Upper lobe of right lung (tissue), 1 donor: ENCODE data around the gene PLPPR3. TPM values are rescaled to one million over a fixed set of nuclear protein-coding genes. Genes with fewer than 3 reads are reported as not detected.
A peak's percentile ranks its signal among the peaks of the same experiment; 100 is the strongest.

Experiments
- ATAC-seq: fragments of 200-7000 bp; cut with Tn5 transposase; one replicate; pipeline ENCODE4 v1.9.1; 2020; ENCODE audit warnings: mild to moderate bottlenecking, moderate library complexity
- DNase-seq: peaks from one replicate; pipeline ENCODE4 v3.0.0-alpha.2; 2020
- H3K27ac ChIP-seq: fragments of 200-600 bp; one replicate; pipeline ENCODE4 v1.8.0; 2022
- H3K27me3 ChIP-seq: fragments of 200-600 bp; one replicate; pipeline ENCODE4 v1.8.0; 2022; ENCODE audit warnings: mild to moderate bottlenecking
- H3K36me3 ChIP-seq: fragments of 200-600 bp; one replicate; pipeline ENCODE4 v1.8.0; 2022
- H3K4me1 ChIP-seq: fragments of 200-600 bp; one replicate; pipeline ENCODE4 v1.8.0; 2022
- H3K4me3 ChIP-seq: fragments of 200-600 bp; one replicate; pipeline ENCODE4 v1.8.0; 2022; ENCODE audit warnings: mild to moderate bottlenecking
- H3K9me3 ChIP-seq: fragments of 200-600 bp; one replicate; pipeline ENCODE4 v1.8.0; 2022
- CTCF ChIP-seq: fragments of 200-600 bp; IDR thresholded peaks from one replicate; pipeline ENCODE4 v1.8.0; 2022; ENCODE audit warnings: antibody characterized with exemption
- intact Hi-C: fragments of 100-400 bp; cut with DNase I; formaldehyde crosslinking; loops from one replicate; pipeline ENCODE4 v1.11.0; 2022
- total RNA-seq: library from RNA; stranded (reverse); fragmentation: NEBNext Ultra II Directional; extraction: Animal tissue kit (Norgen Biotek cat#: 25700); gene quantifications from one replicate; pipeline ENCODE4 v1.2.1, GENCODE V29; 2021
- donor health status: DM: no; HTN: yes; CAD: no; lungs with severe emphysema.

Gene PLPPR3
- total RNA-seq, 1 donor from 2014 or later: 0.46 TPM

DNA sequence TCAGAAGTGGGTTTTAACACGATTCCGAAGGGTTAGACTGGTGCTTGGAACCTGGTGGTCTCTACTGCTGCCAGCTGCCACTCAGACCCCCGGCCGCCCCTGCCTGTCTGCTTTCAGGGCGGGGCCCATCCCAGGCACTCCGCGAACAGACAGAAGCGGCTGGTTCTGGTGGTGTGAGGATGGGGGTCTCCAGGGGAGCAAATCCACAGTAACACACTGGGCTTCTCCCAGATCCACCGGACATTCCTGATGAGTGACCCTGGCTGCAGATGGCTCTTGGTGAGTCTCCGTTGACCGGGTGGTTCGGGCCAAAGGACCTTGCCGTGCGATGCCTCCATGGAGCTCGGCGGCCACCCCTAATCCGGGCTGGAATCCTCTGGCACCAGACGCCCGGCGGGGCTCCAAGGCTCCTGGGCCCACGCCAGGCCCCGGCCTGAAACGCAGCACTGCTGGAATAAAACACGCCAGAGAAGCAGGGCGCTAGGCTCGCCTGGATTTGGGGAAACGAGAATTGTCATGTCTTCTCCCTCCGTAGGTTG, 26.6 kb downstream of the PLPPR3 start:
- ATAC-seq (no peak), DNase-seq (no peak)
- TF ChIP-seq CTCF: no peak
- no peaks in the 10 kb centered on the region for H3K27me3 ChIP-seq
- H3K9me3 ChIP-seq: no peaks in the 10 kb centered on the region
- peaks cover 10% of the 10 kb centered on the region for H3K36me3 ChIP-seq
- no peak overlapping the region for H3K27ac ChIP-seq
- no peak overlapping the region for H3K4me3 ChIP-seq
- peaks cover 23% of the 10 kb centered on the region for H3K4me1 ChIP-seq
- intact Hi-C loops: no loop called here

GRCh38 chr19:793806-794205, 27.9 kb downstream of the PLPPR3 start:
- intact Hi-C loops: no loop called here
- DNase-seq: no peak
- H3K27ac ChIP-seq: no peak overlapping the region

DNA sequence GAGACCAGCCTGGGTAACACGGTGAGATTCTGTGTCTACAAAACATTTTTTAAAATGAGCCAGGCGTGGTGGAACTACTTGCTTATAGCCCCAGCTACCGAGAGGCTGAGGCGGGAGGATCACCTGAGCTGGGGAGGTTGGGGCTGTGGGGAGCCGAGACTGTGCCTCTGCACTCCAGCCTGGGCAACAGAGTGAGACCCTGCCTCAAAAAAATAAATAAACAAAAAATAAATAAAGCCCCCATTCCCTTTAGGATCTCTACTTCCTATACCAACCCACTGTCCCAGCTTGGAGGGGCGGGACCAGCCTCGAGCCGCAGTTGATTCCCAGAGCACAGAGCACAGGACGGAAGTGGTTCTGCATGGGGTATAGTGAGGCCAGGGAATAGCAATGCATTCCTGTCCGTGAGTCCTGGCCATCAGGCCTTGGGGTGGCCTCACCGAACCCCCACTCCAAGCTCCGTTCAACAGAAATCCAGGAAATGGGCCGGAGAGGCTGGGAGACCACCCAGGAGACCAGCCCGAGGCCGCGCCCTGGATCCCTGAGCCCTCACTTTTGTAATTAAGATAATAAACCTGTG, 29.4 kb downstream of the PLPPR3 start:
- Histone ChIP-seq H3K27ac (peak overlapping the region; percentile 7), H3K4me1 (peaks cover 24% of the 10 kb centered on the region)
- no peak for DNase-seq

More at GRCh38 chr19:793806-794205, 27.9 kb downstream of the PLPPR3 start:
- no peak for ATAC-seq
- Histone ChIP-seq H3K4me3 (no peak overlapping the region), H3K27me3 (no peaks in the 10 kb centered on the region), H3K36me3 (no peaks in the 10 kb centered on the region), H3K9me3 (no peaks in the 10 kb centered on the region), H3K4me1 (peaks cover 19% of the 10 kb centered on the region)
- TF ChIP-seq CTCF: no peak

GRCh38 chr19:791567-792305, 30.0 kb downstream of the PLPPR3 start:
- DNase-seq: no peak
- H3K4me3 ChIP-seq: no peak overlapping the region

More for the DNA sequence above, 29.4 kb downstream of the PLPPR3 start:
- ATAC-seq: no peak
- intact Hi-C loops: no loop called here
- no peak overlapping the region for H3K4me3 ChIP-seq
- H3K9me3 ChIP-seq: no peaks in the 10 kb centered on the region
- no peak for TF ChIP-seq CTCF
- H3K36me3 ChIP-seq: no peaks in the 10 kb centered on the region
- no peaks in the 10 kb centered on the region for H3K27me3 ChIP-seq

DNA sequence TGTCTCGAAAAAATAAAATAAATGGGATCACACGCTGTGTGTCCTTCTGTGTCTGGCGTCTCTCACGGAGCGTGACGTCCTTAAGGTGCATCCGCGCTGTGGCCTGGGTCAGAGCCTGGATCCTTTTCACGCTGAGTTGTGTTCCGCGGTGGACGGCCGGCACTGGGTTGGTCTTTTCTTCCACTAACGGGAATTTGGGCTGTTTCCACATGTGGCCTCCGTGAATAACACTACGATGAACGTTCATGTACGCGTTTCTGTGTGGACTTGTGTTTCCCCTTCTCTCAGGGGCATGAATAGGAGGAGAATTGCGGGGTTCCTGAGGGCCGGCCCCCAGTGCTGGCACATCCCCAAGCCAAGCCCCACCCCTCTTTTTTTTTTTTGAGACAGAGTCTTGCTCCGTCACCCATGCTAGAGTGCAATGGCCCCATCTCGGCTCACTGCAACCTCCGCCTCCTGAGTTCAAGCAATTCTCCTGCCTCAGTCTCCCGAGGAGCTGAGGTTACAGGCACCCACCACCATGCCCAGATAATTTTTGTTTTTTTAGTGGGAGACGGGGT, 30.7 kb downstream of the PLPPR3 start:
- Histone ChIP-seq H3K36me3 (no peaks in the 10 kb centered on the region), H3K27ac (peak overlapping the region; percentile 24), H3K9me3 (no peaks in the 10 kb centered on the region), H3K4me1 (peaks cover 20% of the 10 kb centered on the region), H3K4me3 (no peak overlapping the region), H3K27me3 (no peaks in the 10 kb centered on the region)
- ATAC-seq (no peak), DNase-seq (no peak)
- intact Hi-C loops: no loop called here
- no peak for TF ChIP-seq CTCF

More at GRCh38 chr19:791567-792305, 30.0 kb downstream of the PLPPR3 start:
- Histone ChIP-seq H3K36me3 (no peaks in the 10 kb centered on the region), H3K9me3 (no peaks in the 10 kb centered on the region), H3K27ac (peak overlapping the region; percentile 24), H3K4me1 (peaks cover 24% of the 10 kb centered on the region), H3K27me3 (no peaks in the 10 kb centered on the region)
- intact Hi-C loops: no loop called here
- ATAC-seq: peak; percentile 14
- TF ChIP-seq CTCF: no peak
